ENCODE data around the gene ZBTB6. TPM values are rescaled to one million over a fixed set of nuclear protein-coding genes. Genes with fewer than 3 reads are reported as not detected.

ZBTB6 gene
- total and polyA plus RNA-seq, 2 of the 13 experiments (the other 11 are each of a cell fraction or from before 2014, with no cell fraction given) = 3.7 to 7.1 TPM

GRCh38 chr9:122936464-122936863 lies 23.3 kb upstream of the ZBTB6 start (continued):
- TF ChIP-seq ZBTB46 (CRISPR knock-in tag; IDR thresholded peaks at IDR 0.05; ENCODE audit: borderline replicate concordance) = no peak
- peak; percentile 32; the same call in 1 of the 2 replicates for TF ChIP-seq ZNF770 (CRISPR knock-in tag; IDR thresholded peaks at IDR 0.05)
- peak; percentile 59; the same call in 1 of the 2 replicates for TF ChIP-seq ZNF574 (CRISPR knock-in tag; IDR thresholded peaks at IDR 0.05)
- no peak for TF ChIP-seq MEIS2 (CRISPR knock-in tag; IDR thresholded peaks at IDR 0.05)
- 0 out of 2 replicates have a peak, but pooled peaks have one; percentile 26 for TF ChIP-seq ERF (CRISPR knock-in tag; IDR thresholded peaks at IDR 0.05)
- no peak for TF ChIP-seq ZNF121 (CRISPR knock-in tag; IDR thresholded peaks at IDR 0.05)
- TF ChIP-seq ZNF629 (CRISPR knock-in tag; conservative IDR thresholded peaks at IDR 0.05) = 0 out of 2 replicates have a peak, but pooled peaks have one; percentile 19
- TF ChIP-seq ZNF281 (CRISPR knock-in tag; IDR thresholded peaks at IDR 0.05; ENCODE audit: borderline replicate concordance) = peak; percentile 69; the same call in 1 of the 2 replicates
- peak; percentile 70; the same call in 1 of the 2 replicates for TF ChIP-seq FOXK1 (CRISPR knock-in tag; IDR thresholded peaks at IDR 0.05; ENCODE audit: borderline replicate concordance, low read depth)
- no peak for TF ChIP-seq ZNF768 (CRISPR knock-in tag; IDR thresholded peaks at IDR 0.05)
- no peak for TF ChIP-seq HNF1A (IDR thresholded peaks at IDR 0.05; ENCODE audit: low read depth)
- TF ChIP-seq HNF1A (CRISPR knock-in tag; IDR thresholded peaks at IDR 0.05; ENCODE audit: borderline replicate concordance) = no peak
- 0 out of 2 replicates have a peak, but pooled peaks have one; percentile 17 for TF ChIP-seq SPEN (CRISPR knock-in tag; IDR thresholded peaks at IDR 0.05; ENCODE audit: low read depth)
- TF ChIP-seq ETV6 (CRISPR knock-in tag; conservative IDR thresholded peaks at IDR 0.05) = no peak
- peak; percentile 53; the same call in 1 of the 2 replicates for TF ChIP-seq KMT2B (CRISPR knock-in tag; IDR thresholded peaks at IDR 0.05)
- TF ChIP-seq ZSCAN29 (CRISPR knock-in tag; conservative IDR thresholded peaks at IDR 0.05) = no peak

Data from HepG2 (cell line).